ENCODE measurements around the gene KRT5.
"Not testable (repeated sequence)": the region's sequence is repeated elsewhere in the genome, so short reads cannot be mapped to it uniquely, and the experiment has no call there.

KRT5 gene

DNA sequence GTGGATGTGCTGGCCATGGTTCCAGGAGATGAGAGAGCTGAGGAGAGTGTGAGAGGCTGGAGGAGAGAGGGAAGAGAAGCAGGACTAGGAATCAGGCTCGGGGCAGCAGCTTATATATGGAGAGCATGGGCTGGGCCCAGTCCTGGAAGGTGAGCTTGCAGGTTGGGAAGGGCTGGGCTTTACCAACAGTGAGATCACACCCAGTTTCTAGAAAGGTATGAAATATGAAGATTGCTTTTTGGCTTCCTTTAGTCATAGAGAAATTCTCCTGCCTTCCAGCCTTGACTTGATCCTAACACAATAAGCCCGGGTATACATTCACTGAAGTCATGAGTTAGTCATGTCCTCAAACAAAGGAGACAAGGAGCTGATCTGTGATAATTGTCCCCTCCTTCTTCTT, 27.0 kb downstream of the KRT5 start, which contains the start of gene KRT6A:
Gene KRT6A (minus strand): TSS at position 86 of the 400 bp plus-strand sequence. CDS start 69 bp downstream, at position 17.
- DNase-seq: no peak

DNA sequence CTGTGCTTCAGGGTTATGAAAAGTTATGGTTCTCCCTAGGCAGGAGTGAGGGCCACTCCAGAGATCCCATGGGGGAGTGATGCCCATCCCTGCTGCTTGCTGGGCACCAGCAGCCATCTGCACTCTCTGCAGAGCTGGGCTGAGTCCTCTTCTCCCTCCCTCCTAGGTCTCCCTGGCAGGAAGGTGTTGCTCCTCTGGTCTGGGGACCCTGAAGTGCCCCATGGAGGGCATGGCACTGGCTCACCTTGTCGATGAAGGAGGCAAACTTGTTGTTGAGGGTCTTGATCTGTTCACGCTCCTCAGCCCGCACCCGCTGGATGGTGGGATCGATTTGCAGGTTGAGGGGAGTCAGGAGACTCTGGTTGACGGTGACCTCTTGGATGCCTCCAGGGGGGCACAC, 27.8 kb downstream of the KRT5 start:
- DNase-seq: not testable (repeated sequence)

DNA sequence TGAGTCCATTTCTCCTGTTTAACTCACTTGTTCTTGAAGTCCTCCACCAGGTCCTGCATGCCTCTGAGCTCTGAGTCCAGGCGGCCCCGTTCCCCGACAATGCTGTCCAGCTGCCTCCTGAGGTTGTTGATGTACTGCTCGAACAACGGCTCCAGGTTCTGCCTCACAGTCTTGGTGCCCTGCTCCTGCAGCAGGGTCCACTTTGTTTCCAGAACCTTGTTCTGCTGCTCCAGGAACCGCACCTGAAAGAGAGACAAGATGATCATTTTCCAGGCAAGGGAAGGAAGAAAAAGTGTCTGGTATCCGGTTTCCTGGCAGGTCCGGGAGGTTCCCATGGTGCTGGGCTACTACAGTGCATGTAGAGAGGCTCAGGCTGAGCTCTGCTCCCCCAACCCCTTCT, 28.7 kb downstream of the KRT5 start:
- not testable (repeated sequence) for DNase-seq

DNA sequence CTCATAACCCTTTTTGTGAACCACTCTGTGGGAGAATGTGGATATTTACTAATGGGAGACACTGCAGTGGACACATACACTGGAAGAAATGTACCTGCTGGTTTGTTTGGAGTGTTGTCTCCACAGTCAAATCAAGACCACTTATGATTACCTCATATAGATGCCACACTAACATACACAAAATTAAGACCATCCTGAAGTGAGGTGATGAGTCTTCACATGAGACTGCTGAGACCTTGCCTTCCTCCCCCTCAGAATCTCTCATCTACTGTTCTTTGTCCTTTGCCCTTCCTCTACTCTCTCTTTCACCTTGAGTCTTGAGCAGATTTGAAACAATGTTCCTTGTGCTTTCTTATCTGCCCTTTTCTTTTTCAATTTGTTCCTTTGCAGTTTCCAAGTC, 31.5 kb downstream of the KRT5 start:
- DNase-seq: no peak

DNA sequence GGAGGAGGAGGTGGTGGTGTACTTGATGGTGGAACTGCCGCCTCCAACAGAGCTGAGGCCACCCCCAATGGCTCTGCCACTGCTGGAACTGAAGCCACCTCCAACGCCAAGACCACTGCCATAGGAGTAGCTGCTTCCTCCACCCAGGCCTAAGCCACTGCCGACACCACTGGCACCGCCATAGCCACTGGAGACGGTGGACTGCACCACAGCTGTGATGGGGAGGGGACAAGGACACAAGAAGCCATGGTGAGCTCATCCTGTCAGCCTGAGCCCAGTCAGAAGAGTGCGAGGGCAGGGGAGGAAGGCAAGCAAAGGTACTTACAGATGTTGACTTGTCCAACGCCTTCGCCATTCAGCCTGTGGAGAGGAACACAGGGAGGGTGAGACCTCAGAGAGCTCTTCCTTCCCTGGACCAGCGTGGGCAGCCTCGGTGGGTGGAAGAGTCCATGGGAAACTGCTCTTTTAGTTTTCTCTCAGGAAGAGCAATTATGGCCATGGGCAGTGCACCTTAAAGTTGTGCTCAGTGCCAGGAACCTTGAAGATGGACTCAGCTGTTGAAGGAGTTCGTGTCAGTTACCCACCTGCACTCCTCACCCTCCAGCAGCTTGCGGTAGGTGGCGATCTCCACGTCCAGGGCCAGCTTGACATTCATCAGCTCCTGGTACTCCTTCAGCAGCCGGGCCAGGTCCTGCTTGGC, 32.3 kb downstream of the KRT5 start:
- DNase-seq: not testable (repeated sequence)

DNA sequence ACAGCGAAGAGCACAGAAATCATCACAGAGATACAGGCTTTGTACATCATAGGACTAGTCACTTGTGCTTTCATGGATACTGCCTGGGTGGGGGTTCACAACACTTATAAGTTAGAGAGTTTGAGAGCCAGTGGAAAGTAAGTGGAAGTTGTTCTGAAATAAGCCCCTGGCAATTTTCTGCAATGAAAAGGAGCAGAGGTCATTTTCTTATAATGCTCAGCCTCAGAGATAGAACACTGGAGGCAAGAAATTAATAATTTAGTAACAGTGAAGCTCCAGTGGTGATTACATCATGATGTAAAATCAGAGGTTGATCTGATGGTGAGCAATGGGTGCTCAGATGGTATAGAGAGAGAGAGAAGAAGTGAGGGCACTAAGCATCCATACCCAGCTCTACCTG, 33.0 kb downstream of the KRT5 start:
- no peak for DNase-seq

DNA sequence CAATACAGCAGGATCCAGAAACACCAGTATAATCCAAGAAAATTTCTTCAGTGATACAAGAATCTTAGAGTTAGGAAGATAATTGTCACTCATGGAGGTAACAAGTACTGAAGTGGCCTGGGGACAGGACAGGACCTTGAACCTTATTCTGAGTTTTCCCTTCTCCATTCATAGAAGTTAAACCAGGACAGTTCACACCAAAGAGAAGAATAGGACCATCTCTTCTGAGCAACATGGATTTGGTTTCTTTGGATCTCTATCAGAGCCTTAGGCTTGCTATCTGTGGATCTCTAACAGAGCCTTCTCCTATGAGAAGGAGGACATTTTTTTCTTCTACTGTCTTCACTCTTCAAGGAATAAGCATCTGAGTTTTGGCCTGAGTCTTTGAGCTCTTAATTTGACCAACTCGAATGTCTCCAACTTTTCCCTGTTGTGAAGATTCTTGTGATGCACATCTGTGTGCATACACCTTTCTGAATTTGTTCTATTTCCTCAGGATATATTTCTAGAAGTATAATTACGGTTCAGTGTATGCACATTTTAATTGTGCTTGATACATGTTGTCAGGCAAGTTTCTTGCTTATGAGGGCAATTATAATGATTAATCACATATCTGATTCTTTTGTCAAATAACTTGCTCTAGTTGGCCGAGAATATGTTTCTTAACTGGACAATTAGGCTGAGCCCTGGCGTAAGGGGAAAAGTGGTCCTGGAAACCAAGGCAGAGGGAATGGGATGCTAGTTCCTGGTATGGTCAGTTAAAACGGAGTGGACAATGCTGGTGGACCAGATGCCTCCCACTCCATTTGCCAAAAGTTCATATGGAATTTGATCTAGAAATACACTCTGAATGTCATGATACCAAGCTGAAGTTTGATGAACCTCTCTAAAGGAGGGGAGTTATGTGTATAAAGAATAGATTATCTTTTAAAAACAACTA, 33.8 kb downstream of the KRT5 start:
- DNase-seq: no peak

DNA sequence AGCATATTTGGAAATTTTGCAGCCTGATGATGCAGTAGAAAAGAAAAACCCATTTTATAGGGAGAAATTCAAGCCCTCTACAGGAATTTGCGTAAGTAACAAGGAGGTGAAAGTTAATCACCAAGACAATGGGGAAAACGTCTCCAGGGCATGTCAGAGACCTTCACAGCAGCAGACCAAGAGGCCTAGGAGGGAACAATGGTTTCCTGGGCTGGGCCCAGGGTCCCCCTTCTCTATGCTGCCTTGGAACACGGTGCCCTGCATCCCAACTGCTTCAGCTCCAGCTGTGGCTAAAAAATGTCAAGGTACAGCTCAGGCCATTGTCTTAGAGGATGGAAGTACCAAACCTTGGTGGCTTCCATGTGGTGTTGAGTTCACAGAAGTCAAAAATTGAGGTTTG, 40.1 kb downstream of the KRT5 start:
- DNase-seq: no peak

DNA sequence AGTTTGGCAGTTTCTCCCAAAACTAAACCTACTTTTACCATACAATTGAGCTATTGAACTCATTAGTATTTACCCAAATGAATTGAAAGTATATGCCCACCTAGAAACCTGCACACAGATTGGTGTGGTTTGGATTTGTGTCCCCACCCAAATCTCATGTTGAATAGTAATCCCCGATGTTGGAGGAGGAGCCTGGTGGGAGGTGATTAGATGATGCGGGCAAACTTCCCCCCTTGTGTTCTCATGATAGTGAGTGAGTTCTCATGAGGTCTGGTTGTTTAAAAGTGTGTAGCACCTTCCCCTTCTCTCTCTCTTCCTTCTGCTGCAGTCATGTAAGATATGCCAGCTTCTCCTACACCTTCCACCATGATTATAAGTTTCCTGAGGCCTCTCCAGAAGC, 42.5 kb downstream of the KRT5 start:
- no peak for DNase-seq

DNA sequence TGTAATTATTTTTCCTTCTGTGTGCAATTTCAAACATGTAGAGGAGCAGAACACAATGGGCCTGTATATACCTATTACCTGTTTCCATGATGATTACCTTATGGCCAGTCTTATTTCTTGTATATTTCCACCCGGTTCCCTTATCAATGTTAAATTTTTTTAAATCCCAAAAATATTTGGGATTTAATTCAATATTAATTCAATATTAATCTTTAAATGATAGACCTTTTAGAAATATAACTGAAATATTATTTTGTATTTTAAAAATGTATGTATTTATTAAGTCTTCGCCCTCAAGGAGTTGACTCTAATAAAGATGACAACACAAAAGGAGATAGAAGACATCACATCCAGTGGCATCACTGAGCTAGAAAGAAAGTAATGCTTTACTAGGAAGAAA, 46.0 kb downstream of the KRT5 start:
- DNase-seq: no peak

DNA sequence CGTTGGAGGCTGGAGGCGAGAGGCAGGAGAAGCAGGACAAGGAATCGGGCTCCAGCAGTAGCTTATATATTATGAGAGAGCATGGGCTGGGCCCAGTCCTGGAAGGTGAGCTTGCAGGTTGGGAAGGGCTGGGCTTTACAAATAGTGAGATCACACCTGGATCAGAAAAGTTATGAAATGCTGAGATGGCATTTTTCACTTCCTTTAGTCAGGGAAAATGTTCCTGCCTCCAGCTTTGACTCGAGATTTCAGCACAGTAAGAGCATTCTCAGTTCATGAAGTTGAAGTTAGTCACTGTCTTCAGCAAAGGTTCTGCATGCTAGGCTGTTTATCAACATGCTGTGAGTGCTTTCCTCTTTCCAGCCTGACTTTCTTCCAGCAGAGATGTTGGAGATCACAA, 46.4 kb downstream of the KRT5 start, which contains the start of gene KRT6C:
Gene KRT6C (minus strand): TSS at position 38 of the 400 bp plus-strand sequence. CDS start 68 bp downstream, outside the sequence.
- no peak for DNase-seq

DNA sequence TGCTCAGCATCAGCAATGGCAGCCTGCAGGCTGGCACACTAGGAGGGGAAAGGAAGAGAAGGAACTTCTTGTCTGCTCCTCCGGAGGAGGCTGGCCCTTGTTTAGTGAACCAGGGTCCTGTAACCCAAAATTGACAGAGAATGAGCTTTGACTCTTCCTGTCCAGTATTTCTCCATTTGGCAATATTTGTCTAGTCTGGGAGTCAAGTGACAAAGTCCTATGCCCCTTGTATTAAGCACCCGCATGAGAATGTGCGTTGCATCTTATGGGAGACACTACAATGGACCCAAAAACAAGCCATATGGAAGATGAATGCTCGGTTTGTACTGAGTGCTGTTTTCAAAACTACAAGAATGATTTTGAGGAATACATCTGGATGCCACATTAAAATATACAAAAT, 50.3 kb downstream of the KRT5 start:
- no peak for DNase-seq

DNA sequence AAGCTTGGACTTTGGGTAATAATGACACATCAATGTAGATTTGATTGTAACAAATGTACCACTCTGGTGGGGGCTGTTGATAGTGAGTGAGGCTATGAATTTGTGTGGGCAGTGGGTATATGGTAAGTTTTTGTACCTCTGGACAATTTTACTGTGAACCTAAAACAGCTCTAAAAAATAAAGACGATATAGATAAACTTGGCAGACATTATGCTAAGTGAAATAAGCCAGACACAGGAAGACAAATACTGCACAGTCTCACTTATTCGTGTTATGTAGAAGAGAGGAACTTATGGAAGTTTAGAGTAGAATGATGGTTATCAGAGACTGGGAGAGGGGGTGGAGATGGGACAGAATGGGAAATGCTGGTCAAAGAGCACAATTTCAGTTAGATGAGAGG, 55.3 kb downstream of the KRT5 start:
- DNase-seq: no peak

Measured in activated CD8-positive, alpha-beta memory T cell treated with anti-CD3 and anti-CD28 coated beads, Interleukin-2, amount 50 U/mL, for 4 hours (primary cell).